ENCODE results near the gene GPR37L1.
"Not testable (repeated sequence)": the region's sequence is repeated elsewhere in the genome, so short reads cannot be mapped to it uniquely, and the experiment has no call there.

Gene GPR37L1

DNA sequence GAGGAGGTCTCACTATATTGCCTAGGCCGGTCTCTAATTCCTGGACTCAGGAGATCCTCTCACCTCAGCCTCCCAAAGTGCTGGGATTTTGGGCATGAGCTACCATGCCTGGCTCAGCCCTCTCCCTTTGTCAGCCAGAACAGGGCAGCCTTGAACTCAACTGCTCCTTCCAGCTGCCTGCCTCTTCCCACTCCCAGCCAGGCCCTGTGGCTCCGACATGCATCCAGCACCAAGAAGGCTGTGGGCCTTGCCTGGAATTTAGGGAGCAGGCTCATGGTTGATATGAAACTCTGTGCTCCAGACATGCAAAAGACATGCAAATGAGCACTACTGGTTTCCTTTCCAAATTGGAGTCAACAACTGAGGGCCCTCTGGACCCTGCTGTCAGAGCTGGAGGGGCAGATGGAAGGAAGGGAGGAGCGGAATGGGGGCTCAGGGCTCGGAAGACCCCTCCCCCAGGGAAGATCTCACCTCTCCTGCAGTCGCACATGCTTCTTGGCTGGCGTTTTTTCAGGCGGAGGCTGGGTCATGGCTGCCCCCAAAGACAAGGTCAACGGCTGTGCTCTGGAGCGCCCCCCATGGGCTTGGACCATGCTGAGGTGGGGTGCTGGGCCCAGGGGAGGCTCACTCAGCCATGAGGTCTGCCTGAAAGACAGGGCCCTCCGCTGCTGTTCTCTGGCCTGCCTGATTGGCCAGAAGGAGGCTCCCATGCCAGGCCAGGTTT lies 36.3 kb downstream of the GPR37L1 start:
- DNase-seq = no peak

DNA sequence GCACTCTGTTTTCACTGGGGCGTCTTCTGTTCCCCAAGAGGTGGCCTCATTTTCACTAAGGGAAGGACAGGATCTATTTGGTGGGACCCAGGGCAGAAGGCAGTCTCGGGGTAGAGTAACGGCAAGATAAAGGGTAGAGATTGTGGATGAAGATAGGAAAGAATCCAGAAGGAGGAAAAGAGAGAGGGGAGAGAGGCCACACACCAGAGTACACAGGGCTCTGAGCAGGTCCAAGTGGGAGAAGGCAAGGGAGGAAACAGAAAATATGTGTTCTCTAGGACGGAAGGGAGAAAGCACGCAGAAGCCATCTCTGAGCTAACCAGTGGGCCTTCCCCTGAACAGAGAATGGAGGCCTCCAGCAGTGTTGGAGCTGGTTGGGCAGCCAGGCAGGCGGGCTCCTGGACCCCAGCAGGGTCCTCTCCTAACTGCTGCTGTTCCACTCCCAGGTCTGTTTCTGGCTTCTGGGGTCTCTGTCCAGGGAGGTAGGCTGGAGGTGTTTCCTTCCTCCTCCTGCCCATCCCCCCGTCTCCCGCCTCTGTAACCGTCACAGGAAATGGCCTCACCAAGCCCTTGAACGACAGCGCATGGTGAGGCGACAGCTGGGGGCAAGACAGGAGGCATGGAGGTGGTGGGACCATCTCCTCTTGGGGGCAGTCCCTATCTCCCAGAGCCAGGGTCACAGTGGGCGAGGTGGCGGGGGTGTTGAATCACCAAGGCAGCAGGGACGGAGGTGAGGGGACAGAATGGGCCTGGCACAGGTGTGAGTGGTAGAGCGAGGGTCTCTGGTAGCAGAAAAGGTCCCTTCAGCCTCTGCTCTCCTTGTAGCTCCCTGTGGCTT lies 37.0 kb downstream of the GPR37L1 start:
- no peak for DNase-seq

DNA sequence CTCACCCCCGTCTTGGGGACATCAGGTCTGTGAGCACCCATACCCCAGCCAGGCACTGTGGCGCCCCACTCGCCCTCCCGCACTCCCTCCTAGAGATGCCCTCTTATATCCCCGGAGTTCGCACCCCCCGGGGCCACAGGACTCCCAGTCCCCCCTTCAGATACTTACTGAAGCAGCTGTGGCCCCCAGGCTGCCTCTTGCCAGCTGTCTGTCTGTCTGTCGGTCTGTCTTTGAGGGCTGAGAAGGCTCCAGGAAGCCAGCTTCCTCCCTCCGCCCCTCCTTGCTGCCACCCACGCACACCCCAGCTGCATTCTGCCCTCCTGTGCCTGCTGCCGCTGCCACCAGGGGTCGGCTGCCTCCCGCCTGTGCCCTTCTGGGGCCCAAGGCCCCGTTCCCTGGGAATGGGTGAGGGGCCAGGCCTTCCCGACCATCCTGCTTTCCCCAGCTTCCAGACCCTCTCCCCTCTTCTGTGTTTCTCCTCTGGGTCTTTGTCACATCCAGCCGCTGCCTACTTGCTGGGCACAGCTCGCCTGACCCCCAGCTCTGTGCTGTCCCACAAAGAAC lies 37.7 kb downstream of the GPR37L1 start, which contains the start of gene PTPN7:
PTPN7 (minus strand) TSS at position 226 of the 564 bp plus-strand sequence. CDS start 1,200 bp downstream, outside the sequence.
- DNase-seq = peak; percentile 12

DNA sequence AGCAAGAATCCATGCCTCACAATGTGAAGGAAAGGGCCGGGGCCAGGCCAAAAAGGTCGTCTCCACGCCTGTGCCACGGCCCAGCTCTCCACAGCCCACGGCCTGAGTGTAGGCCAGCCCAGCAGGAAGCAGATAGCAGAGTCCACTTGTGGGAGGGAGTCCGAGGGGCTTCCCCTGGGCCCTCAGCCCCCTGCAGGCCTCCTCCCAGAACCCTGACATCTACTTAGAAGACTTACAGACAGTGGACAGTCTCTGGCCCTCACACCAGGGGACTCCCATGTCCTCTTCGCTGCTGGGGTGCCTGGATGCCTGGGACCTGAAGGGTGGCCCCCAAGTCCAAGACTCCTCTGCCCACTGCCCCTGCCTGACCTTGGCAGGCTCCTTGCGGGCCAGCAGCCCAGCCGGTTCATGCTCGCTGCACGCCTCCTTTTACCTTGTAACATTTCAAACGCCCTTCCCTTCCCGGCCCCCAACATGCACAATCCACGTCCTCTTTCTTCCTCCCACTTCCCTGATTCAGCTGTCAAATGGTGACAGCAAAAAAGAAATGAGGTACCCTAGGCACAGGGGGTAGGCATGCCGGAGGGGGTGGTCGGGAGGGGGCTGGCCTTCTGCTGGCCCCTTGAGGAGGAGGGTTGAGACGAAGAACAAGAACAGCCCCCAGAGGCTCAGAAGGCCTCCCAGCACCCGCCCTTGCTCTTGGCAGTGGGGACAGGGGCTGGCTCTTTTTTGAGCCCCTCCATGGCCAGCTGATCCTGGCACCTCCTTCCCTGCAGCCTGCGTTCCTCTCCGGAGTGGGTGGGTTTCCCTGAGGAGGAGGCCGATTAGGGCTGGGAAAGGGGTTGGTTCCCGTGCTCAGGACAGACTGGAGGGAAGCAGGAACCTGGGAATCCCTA lies 38.7 kb downstream of the GPR37L1 start:
- DNase-seq = no peak

DNA sequence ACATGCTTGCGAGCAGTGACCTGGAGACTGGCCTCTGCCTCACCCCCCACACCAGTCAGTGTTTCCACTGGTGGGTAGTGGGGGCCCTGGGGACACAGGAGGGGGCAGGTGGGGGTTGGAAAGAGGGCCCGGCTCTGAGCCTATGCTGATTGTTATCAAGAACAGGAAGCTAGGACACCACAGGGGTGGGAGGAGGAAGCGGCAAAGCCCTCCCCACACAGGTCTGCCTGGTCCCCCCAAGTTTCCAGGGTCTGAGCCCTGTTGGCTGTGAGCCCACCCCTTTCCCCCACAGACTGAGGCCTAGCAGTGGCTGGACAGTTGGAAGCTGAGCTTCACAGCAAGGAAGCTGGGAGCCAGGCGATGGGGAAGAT lies 39.3 kb downstream of the GPR37L1 start:
- no peak for DNase-seq

DNA sequence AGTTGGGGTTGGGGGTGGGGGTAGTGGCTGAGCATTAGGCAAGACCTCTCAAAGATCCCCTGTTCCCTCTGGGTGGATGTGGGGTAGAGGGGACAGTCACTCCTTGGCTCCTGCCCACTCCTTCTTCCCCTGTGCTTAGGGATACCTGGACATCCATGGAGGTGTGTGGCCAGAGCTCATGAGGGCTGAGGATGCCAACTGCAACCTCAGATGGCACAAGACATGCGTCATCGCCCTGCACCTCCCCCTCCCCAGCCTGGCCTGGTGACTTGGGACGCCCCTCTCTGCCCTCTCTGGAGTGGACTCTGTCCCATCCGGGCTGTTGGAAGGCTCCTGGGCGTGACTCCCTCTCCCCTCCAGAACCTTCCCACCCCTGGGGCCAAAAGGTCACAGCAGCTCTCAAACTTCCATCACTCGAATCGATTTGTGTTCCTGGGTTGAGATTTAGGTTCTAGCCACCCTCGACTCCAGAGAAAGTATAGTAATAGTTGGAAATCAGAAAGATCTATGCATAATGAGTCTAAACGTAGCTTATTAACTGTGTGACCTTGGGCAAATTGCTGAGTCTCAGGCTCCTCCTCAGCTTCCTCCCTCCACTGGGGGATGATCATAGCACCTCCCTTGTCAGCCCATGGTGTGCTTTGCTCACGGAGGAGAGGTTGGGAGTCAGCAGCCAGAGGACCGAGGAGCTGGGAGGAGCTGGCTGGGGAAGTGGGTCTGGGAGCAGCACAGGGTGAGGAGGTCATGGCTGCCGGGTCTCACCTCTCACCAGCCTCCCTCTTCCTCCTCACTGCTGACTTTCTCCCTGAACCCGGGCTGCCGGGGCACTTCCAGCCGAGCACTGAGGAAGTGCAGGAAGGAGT lies 39.9 kb downstream of the GPR37L1 start:
- no peak for DNase-seq

DNA sequence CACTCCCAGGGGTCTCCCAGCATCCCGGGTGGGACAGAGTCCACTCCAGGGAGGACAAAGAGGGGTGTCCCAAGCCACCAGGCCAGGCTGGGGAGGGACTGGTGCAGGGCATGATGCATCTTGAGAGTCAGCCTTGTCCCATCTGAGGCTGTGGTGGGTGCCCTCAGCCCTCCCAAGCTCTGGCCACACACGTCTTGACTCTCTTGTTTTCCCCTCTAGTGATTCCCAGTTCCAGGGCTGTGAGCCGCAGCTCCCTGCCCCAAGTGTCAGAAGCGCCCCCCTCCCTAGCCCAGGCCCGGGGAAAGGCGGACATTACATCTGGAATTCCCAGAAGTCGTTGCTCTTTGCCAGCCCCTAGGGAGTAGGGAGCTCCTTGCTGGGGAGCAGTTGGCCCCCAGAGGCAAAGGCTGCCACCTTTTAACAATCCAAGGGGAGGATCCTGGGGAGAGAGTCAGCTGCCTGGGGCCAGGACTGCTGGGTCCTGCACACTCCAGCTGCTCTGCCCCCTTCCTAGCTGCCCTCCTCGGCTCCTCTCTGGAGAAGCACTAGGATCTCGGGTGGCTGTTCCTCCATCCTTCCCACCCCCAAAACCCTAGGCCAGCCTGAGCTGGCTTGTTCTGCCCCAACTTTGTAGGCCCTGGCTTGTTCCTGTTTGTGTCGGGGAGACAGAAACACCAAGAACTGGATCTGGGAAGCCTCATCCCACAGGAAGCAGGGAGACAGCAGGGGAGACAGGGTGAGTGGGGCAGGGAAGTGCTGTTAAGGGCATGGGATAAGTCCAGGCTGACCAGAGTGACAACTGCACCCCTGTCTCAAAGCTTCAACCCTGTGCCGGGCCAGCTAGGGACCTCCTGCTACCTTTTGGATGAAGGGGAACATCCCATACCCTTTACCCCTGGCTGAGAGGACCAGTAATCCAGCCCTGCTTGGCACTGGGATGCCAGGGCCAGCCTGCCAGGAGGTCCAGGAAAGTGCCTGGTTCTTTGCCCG lies 40.9 kb downstream of the GPR37L1 start:
- DNase-seq = no peak

DNA sequence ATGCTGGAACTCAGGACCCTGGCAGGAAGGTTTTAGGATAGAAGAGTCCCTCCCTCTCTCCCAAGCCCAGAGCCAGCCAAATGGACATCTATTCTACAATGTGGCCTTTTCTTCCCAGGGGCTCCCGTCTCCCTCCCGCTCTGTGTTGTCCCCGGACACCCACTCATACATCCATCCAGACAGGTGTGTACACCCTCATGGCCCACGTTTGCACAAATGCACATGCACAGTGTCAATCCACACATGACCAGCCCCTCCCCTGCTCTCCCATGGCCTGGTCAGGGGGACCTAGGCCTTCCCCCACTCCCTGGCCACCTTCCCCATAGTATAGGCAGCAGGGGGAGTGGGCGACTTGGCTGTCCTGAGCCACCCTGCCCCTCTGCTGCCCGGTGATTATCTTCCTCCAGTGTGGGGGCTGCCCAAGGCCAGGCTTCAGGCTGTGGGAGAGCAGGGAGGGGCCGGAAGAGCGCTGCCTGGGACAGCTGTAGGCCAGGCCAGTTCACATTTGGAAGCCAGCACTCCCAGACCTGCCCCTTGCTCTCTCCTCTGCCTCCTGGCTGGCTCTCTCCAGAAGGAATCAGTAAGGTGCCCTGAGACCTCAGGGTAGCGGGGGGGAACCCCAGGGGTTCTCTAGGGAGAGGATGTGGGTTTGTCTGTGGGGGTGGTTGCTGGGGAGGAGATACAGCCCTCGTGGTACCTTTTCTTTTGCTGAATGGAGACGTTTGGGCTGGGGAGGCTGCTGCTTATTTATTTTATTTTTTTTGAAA lies 41.7 kb downstream of the GPR37L1 start:
- no peak for DNase-seq

DNA sequence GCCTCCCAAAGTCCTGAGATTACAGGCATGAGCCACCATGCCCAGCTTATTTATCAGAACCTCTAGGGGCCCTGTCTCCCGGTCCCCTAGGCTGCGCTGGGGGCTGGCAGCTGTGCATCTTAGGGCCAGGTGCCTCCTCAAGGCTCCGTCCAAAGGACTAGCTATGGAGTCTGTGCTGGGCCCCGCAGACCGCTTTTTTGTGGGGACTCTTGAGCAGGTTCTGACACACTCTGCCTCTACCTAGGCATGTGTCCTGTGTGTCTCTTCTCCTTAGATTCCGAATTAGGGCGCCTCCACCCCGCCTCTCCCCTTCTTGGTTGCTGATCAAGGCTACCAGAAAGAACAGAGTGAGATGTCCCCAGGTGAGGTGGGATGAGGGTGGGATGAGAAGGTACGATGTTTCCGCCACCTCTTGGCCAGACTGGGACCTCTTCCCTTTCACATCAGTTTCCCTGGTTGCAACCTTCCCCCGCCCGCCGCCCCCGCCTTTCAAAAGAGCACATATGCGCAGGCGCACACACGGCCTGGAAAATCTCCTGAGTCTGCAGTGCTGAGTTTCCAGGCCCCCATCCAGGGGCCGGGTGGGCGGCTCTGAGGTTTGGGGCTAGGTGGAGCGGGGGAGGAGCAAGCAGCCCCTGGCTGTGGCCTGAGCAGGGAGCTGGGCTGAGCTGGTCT lies 42.7 kb downstream of the GPR37L1 start:
- DNase-seq = no peak

DNA sequence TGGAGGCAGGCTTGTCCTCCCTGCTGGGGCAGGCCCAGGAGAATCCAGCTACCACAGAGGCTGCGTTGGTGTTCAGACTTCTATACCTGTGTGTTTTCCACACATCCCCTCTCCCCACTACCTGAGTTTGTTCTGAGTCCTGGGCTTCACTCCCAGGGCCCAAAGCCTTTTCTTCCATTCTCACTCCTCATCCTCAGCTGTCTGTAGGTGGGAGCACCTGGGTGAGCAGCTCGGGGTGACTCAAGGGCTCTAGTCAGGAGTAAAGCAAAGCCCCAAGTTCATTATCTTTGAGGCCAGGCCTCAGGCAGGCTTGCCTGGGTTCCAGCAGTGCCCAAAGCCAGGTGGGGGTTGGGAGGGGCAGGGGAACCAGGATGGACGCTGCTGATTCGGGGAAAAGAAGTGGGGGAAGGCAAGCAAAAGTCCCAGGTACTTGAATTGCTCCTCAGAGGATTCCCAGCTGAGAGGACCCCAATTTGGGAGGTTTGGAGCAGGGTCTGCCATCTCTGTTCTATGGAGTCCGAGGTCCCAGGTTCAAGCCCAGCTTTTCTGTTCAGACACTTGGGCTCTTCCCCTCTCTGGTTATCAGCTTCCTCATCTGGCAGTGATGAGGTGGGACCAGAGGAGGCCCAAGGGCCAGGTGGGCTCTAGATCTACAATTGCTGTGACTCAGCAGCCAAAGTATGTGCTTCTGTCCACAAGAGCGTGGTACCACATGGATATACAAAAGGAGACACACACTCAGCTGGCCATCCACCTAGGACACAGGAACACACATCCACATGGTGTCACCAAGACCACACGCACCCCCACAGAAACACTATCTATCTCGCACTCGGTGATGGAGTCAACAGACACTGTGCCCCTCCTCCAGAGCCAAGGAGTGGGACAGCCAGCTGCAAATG lies 43.5 kb downstream of the GPR37L1 start:
- no peak for DNase-seq

DNA sequence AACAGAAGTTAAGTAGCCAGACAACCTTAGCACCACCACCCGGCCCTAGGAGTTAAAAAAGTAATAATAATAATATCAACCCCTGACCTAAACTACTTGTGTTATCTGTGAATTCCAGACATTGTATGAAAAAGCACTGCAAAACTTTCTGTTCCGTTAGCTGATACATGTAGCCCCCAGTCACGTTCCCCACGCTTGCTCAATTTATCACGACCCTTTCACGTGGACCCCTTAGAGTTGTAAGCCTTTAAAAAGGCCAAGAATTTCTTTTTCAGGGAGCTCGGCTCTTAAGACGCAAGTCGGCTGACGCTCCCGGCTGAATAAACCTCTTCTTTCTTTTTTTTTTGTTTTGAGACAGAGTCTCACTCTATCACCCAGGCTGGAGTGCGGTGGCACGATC lies 44.3 kb downstream of the GPR37L1 start:
- DNase-seq = not testable (repeated sequence)

DNA sequence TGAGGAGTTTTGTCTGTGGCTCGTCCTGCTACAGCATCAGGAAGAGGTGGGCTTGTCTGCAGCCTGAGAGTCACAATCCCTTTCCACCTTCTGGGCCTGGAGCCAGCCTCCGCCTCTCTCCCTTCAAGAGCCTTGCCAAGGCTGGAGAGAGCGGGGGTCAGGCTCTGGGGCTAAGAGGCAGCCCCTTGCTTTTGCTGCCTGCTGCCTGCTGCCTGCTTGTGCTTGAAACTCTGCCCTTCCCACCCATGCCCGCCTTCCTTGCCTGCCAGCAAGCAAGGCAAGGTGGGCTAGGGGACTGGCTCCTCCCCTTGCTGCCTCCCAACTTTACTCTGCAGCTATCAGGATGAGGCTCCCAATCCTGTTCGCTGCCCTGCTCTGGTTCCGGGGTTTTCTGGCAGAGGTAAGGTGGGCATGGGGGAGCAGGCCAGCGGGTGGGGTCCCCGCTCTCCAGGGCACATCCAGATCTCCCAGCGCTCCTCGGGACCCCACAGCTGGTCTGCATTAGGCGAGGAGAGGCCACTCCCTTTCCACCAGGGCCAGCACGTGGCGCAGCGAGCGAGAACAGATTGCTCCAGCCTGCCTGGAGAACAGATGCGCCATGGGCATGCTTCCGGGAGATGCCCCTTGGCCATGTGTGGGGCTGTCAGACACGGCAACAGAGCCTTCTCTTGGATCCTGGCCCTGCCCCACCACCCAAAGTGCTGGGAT lies 45.1 kb downstream of the GPR37L1 start:
- peak; percentile 79 for DNase-seq

DNA sequence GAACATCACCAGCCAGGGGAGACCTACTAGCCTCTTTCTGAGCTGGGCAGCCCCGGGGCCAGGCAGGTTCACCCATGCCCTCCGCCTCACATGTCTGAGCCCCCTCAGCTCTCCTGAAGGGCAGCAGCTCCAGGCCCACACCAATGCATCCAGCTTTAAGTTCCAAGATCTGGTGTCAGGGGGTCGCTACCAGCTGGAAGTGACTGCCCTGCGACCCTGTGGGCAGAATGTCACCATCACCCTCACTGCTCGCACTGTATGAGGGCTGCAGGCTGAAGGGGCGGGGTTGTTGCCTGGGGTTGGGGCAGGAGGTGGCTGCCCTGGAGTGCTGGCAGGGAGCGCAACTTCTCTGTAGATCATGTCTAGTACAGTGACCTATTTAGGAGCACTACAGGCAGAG lies 46.1 kb downstream of the GPR37L1 start:
- DNase-seq = no peak

DNA sequence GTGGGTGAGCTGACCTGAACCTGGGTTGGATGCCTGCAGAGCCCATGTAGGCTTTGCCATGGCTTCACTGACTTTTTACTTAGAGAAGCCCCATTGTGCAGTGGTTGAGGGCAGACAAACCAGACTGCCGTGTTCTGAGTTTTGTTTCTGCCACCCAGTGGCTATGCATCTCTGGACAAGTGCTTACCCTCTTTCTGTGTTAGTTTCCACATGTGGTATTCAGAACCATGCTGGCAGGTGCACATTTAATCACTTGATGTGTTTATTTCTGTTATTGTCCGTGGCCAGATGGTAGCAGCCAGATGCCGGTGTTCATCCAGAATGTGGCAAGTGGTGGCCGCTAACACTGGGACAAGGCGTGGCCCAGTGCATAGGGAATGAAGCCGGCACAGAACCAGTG lies 48.0 kb downstream of the GPR37L1 start:
- DNase-seq = peak; percentile 65

DNA sequence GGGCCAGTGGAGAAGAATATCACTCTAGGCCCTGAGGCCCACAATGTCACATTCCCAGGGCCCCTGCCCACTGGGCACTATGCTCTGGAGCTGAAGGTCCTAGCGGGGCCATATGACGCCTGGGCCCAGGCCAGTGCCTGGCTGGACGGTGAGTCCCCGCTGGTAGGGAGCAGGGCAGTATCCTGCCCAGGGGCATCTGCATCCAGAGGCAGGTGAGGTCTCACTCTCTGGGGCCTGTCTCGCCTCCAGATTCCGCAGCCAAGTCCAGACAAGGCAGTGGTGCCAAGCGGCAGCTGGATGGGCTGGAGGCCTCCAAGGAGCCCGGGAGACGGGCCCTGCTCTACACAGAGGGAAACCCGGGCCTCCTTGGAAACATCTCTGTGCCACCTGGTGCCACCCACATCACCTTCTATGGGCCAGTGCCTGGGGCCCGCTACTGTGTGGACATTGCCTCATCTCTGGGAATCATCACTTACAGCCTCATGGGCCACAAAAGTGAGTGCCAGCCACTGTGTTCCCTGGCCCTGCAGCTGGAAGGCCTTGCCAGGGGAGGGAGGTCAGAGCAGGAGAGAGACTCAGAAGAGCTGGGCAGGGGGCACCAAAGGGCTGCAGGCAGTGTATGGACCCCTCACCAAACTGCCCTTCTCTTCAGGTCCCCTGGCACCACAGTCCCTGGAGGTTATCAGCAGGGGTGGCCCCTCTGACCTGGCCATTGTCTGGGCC lies 48.7 kb downstream of the GPR37L1 start:
- no peak for DNase-seq

DNA sequence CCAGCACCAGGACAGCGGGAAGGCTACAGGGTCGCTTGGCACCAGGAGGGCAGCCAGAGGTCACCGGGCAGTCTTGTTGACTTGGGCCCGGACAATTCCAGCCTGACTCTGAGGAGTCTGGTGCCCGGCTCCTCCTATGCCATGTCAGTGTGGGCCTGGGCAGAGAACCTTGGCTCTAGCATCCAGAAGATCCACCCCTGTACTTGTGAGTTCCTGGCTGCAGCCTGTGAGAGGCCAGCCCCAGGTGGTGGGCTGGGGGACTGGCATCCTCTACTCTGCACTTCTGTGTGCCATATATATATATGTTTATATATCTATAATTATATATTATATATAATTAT lies 49.3 kb downstream of the GPR37L1 start:
- DNase-seq = no peak

DNA sequence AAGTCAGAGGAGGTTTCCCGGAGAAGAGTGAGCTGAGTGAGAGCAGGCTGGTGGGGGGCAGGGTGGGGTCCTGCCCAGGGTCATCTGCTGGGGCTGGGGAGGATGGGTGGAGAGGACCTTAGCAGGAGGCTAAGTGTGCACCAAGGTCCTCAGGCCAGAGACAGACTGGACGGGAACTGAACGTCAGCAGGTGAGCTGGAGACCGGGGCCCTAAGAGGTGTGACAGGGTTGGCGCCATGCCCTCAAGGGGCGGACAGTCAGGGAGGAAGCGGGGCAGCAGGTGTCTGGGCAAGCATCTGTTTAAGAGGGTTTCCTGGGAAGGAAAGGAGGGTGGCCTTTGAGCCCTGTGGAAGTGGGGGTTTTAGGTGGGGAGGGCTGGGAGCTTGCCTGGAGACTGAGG lies 51.3 kb downstream of the GPR37L1 start:
- DNase-seq = no peak
